ENCODE data around the gene SRI.
"Not testable (repeated sequence)": the region's sequence is repeated elsewhere in the genome, so short reads cannot be mapped to it uniquely, and the experiment has no call there.

Gene SRI

GRCh38 chr7:88219781-88220747 is at the start of gene SRI:
Gene SRI, minus strand, starts transcription at chr7:88220038. Its CDS starts 12 bp downstream, at chr7:88220026.
- peak; percentile 70 for DNase-seq

GRCh38 chr7:88269586-88269985 is 49.7 kb upstream of the SRI start:
- no peak for DNase-seq

GRCh38 chr7:88268858-88269257 is 49.0 kb upstream of the SRI start:
- no peak for DNase-seq

- DNase-seq = no peak
Measured at GRCh38 chr7:88268051-88268450, 48.2 kb upstream of the SRI start.

GRCh38 chr7:88267421-88267820 is 47.6 kb upstream of the SRI start:
- no peak for DNase-seq

- DNase-seq = not testable (repeated sequence)
Measured at GRCh38 chr7:88264987-88265386, 45.1 kb upstream of the SRI start.

GRCh38 chr7:88262562-88262961 is 42.7 kb upstream of the SRI start:
- DNase-seq = no peak

GRCh38 chr7:88260719-88261118 is 40.9 kb upstream of the SRI start:
- no peak for DNase-seq

GRCh38 chr7:88259656-88260380 is 40.0 kb upstream of the SRI start:
- no peak for DNase-seq

GRCh38 chr7:88258296-88258695 is 38.5 kb upstream of the SRI start:
- DNase-seq = not testable (repeated sequence)

- DNase-seq = no peak
Measured at GRCh38 chr7:88256906-88257305, 37.1 kb upstream of the SRI start.

- no peak for DNase-seq
Measured at GRCh38 chr7:88254721-88255424, 35.0 kb upstream of the SRI start.

- DNase-seq = no peak
Measured at GRCh38 chr7:88253640-88254039, 33.8 kb upstream of the SRI start.

- DNase-seq = no peak
Measured at GRCh38 chr7:88244258-88244657, 24.4 kb upstream of the SRI start.

GRCh38 chr7:88243345-88243909 is 23.6 kb upstream of the SRI start:
- no peak for DNase-seq

GRCh38 chr7:88239852-88240251 is 20.0 kb upstream of the SRI start:
- no peak for DNase-seq

- no peak for DNase-seq
Measured at GRCh38 chr7:88233828-88234227, 14.0 kb upstream of the SRI start.

- DNase-seq = no peak
Measured at GRCh38 chr7:88230646-88231045, 10.8 kb upstream of the SRI start.

GRCh38 chr7:88229302-88229995 is 9.6 kb upstream of the SRI start:
- no peak for DNase-seq

GRCh38 chr7:88226886-88227516 is 7.2 kb upstream of the SRI start:
- DNase-seq = no peak

- no peak for DNase-seq
Measured at GRCh38 chr7:88226201-88226600, 6.4 kb upstream of the SRI start.

Measured in NCI-H446 treated with DMSO at 0.1 percent for 48 hours (cell line).